AG08396 (cell line): ENCODE data around the gene C1QL2.
A peak's percentile ranks its signal among the peaks of the same experiment; 100 is the strongest.

Source experiments
- DNase-seq: peaks from one replicate; pipeline ENCODE4 v3.0.0; 2012; ENCODE audit warnings: low spot score, mixed read lengths

The C1QL2 gene

GRCh38 chr2:119158563-119159347 lies at the start of gene C1QL2:
Gene C1QL2 (minus strand): TSS chr2:119158751. CDS start chr2:119158269, 482 bp downstream.
- DNase-seq = no peak

GRCh38 chr2:119207447-119207846 lies 48.9 kb upstream of the C1QL2 start:
- DNase-seq = no peak

GRCh38 chr2:119206201-119206600 lies 47.6 kb upstream of the C1QL2 start:
- no peak for DNase-seq

- no peak for DNase-seq
These were observed 46.6 kb upstream of the C1QL2 start for GRCh38 chr2:119205001-119205706.

- DNase-seq = no peak
These were observed 46.0 kb upstream of the C1QL2 start for GRCh38 chr2:119204525-119204924.

GRCh38 chr2:119202610-119203310 lies 44.2 kb upstream of the C1QL2 start:
- DNase-seq = no peak

GRCh38 chr2:119201815-119202214 lies 43.3 kb upstream of the C1QL2 start:
- no peak for DNase-seq

GRCh38 chr2:119198240-119198840 lies 39.8 kb upstream of the C1QL2 start:
- DNase-seq = peak; percentile 45

GRCh38 chr2:119197529-119198239 lies 39.1 kb upstream of the C1QL2 start:
- no peak for DNase-seq

GRCh38 chr2:119197126-119197405 lies 38.5 kb upstream of the C1QL2 start:
- no peak for DNase-seq

- no peak for DNase-seq
These were observed 38.0 kb upstream of the C1QL2 start for GRCh38 chr2:119196301-119197125.

- DNase-seq = no peak
These were observed 37.3 kb upstream of the C1QL2 start for GRCh38 chr2:119195887-119196286.

GRCh38 chr2:119195001-119195400 lies 36.5 kb upstream of the C1QL2 start:
- DNase-seq = no peak

GRCh38 chr2:119192893-119193292 lies 34.3 kb upstream of the C1QL2 start:
- DNase-seq = no peak

- DNase-seq = no peak
These were observed 32.0 kb upstream of the C1QL2 start for GRCh38 chr2:119190321-119191111.

GRCh38 chr2:119184512-119184911 lies 26.0 kb upstream of the C1QL2 start:
- no peak for DNase-seq

- DNase-seq = no peak
These were observed 23.4 kb upstream of the C1QL2 start for GRCh38 chr2:119181791-119182445.

GRCh38 chr2:119181391-119181790 lies 22.8 kb upstream of the C1QL2 start:
- no peak for DNase-seq

GRCh38 chr2:119180892-119181291 lies 22.3 kb upstream of the C1QL2 start:
- no peak for DNase-seq

- no peak for DNase-seq
These were observed 21.4 kb upstream of the C1QL2 start for GRCh38 chr2:119179991-119180390.
